Measurements from ENCODE around the gene SLC26A1. TPM values are rescaled to one million over a fixed set of nuclear protein-coding genes. Genes with fewer than 3 reads are reported as not detected.

Gene SLC26A1
- total RNA-seq, 2 donors from 2014 or later: 0.27 to 0.34 TPM

DNA sequence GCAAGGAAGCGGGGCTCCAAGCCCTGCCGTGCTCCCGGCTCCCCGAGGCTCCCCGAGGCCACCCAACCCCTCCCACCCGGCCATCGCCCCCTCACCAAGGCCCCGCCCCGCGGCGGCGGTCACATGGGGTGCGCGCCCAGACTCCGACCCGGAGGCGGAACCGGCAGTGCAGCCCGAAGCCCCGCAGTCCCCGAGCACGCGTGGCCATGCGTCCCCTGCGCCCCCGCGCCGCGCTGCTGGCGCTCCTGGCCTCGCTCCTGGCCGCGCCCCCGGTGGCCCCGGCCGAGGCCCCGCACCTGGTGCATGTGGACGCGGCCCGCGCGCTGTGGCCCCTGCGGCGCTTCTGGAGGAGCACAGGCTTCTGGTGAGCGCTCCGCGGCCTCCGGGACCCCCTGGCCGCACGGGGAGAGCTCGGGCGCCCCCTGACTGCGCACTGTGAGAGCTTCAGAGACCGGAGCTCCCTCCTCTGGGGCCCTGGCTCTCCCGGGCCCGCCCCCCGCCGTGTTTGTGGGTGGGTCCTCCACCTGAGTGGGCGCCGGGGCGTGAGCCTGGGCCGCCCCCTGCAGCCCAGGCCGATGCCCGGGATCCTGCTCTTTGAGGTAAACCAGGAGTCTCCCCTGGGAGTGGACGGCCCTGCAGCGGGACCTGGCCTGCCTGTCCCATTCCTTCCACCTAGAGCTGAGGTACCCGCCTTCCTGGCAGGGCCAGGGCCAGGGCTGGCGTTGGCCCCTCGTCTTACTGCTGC, 6.2 kb downstream of the SLC26A1 start, which contains the start of gene IDUA:
IDUA (plus strand) TSS at position 166 of the 745 bp plus-strand sequence; CDS start at position 207, 41 bp downstream.
- Histone ChIP-seq H3K4me3 (peak within 1 kb of the TSS; percentile 49 to 72), H3K27ac (peak within 1 kb of the TSS; percentile 57 to 65), H3K27me3 (replicated peaks; ENCODE audit: insufficient read depth) (no peaks in the 10 kb centered on the region), H3K4me1 (replicated peaks) (peaks cover 9% of the 10 kb centered on the region), H3K9me3 (no peaks in the 10 kb centered on the region), H3K36me3 (no peaks in the 10 kb centered on the region)
- intact Hi-C loops (cut with DNase I): no loop called here
- TF ChIP-seq, protein P1, sequence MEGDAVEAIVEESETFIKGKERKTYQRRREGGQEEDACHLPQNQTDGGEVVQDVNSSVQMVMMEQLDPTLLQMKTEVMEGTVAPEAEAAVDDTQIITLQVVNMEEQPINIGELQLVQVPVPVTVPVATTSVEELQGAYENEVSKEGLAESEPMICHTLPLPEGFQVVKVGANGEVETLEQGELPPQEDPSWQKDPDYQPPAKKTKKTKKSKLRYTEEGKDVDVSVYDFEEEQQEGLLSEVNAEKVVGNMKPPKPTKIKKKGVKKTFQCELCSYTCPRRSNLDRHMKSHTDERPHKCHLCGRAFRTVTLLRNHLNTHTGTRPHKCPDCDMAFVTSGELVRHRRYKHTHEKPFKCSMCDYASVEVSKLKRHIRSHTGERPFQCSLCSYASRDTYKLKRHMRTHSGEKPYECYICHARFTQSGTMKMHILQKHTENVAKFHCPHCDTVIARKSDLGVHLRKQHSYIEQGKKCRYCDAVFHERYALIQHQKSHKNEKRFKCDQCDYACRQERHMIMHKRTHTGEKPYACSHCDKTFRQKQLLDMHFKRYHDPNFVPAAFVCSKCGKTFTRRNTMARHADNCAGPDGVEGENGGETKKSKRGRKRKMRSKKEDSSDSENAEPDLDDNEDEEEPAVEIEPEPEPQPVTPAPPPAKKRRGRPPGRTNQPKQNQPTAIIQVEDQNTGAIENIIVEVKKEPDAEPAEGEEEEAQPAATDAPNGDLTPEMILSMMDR (IDR thresholded peaks at IDR 0.05): peak in 3 of 4 experiments; percentile 20 to 61 (median 38)
- TF ChIP-seq POLR2AphosphoS5 (IDR thresholded peaks at IDR 0.05): no peak
- TF ChIP-seq POLR2A (IDR thresholded peaks at IDR 0.05): peak; percentile 13
- DNase-seq (ENCODE audit: low spot score): peak; percentile 74
- WGBS: under 1% methylated on average over 57 of the region's 69 CpGs

DNA sequence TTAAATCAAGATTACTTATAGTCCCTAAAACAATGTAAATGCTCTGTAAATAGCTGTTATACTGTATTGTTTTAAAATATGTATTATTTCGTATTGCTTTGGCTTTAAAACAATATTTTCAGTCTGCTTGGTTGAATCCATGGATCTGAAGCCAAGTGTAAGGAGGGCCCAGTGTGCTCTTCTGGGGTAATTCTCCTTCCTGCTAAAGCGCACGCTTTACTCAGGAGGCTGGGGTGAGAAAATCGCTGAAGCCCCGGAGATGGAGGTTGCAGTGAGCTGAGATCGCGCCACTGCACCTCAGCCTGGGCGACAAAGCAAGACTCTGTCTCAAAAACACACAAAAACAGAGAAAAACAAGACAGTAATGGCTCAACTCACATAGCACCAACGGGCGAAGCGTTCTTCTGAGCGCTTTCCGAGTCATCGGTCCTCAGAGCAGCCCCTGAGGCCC, 6.8 kb downstream of the SLC26A1 start:
- TF ChIP-seq, protein P1 (IDR thresholded peaks at IDR 0.05): no peak
- TF ChIP-seq POLR2A (IDR thresholded peaks at IDR 0.05): no peak
- TF ChIP-seq POLR2AphosphoS5 (IDR thresholded peaks at IDR 0.05): no peak
- Histone ChIP-seq H3K4me1 (replicated peaks) (peaks cover 9% of the 10 kb centered on the region), H3K9me3 (no peaks in the 10 kb centered on the region), H3K36me3 (no peaks in the 10 kb centered on the region), H3K27ac (peak overlapping the region; percentile 57 to 65), H3K27me3 (replicated peaks; ENCODE audit: insufficient read depth) (no peaks in the 10 kb centered on the region), H3K4me3 (peak overlapping the region; percentile 49 to 72)
- no peak for DNase-seq (ENCODE audit: low spot score)
- 3% methylated on average over 14 of the region's 14 CpGs for WGBS
- intact Hi-C loops (cut with DNase I): no loop called here

DNA sequence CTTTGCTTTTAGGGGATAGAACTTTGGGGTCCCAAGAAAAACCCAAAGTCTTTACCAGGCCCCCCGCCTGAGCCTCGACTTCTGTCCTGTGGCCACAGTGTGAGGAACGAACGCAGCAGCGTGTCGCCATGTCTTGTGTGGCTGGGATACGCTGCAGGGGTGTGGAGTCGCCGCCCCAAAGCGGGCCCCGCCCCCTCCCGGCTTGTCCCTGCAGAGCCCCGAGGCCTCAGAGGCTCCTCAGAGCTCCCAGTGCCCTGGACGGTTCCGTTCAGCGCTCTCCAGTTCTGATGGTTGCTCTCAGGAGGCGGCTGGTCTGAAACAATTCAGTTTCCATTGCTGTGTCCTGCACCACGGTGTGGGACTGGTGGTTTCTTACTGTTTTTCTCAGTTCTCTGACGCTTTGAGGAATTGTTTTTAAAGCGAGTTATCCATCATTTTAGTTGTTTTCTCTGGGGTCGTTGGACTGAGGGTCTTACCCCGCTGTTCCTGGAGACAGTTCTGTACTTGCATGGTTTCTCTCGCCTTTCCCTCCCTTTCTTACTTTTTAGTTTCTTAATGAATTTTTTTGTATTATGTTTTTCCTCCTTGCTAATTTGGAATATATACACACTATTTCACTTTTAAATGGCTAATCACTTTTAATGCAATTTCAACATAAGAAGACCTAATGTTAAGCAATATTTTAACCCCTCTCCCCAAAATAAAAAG, 7.9 kb downstream of the SLC26A1 start:
- Histone ChIP-seq H3K27ac (peak overlapping the region in 1 of 2 donors; percentile 14), H3K9me3 (no peaks in the 10 kb centered on the region), H3K4me3 (peak overlapping the region in 1 of 2 donors; percentile 8), H3K36me3 (no peaks in the 10 kb centered on the region), H3K4me1 (replicated peaks) (peaks cover 9% of the 10 kb centered on the region), H3K27me3 (replicated peaks; ENCODE audit: insufficient read depth) (no peaks in the 10 kb centered on the region)
- intact Hi-C loops (cut with DNase I): no loop called here
- WGBS: 25% methylated on average over 23 of the region's 23 CpGs
- peak; percentile 41 for TF ChIP-seq POLR2A (IDR thresholded peaks at IDR 0.05)
- TF ChIP-seq POLR2AphosphoS5 (IDR thresholded peaks at IDR 0.05): peak; percentile 51
- TF ChIP-seq, protein P1 (IDR thresholded peaks at IDR 0.05): no peak
- peak; percentile 76 for DNase-seq (ENCODE audit: low spot score)

DNA sequence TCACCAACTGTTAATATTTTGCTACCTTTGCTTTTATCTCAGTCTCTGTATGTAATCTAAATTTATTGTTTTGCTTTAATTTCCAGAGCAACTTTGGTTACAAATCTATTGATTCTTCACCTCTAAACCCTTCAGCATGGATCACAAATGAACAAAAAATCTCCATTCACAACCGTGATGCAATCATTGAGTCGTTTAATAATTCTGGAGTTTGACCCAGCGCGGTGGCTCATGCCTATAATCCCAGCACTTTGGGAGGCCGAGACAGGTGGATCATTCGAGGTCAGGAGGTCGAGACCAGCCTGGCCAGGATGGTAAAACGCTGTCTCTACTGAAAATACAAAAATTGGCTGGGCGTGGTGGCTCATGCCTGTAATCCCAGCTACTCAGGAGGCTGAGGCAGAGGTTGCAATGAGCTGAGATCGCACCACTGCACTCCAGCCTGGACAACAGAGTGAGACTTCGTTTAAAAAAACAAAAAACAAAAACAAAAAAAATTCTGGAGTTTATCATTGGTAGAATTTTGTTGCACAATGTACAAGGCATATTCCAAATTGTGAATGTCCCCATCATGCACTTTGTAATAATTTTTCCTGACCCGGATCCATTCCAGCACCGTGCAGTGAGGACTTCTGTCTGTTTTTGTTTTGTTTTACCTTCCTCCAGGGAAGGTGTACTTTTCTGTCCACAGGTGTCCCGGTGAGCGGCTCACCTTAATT, 8.7 kb downstream of the SLC26A1 start:
- no peak for DNase-seq (ENCODE audit: low spot score)
- TF ChIP-seq, protein P1 (IDR thresholded peaks at IDR 0.05): no peak
- no peak for TF ChIP-seq POLR2AphosphoS5 (IDR thresholded peaks at IDR 0.05)
- TF ChIP-seq POLR2A (IDR thresholded peaks at IDR 0.05): no peak
- Histone ChIP-seq H3K9me3 (no peaks in the 10 kb centered on the region), H3K27ac (peak overlapping the region in 1 of 2 donors; percentile 14), H3K4me1 (replicated peaks) (peaks cover 9% of the 10 kb centered on the region), H3K4me3 (peak overlapping the region in 1 of 2 donors; percentile 8), H3K36me3 (no peaks in the 10 kb centered on the region), H3K27me3 (replicated peaks; ENCODE audit: insufficient read depth) (no peaks in the 10 kb centered on the region)
- 74% methylated on average over 15 of the region's 15 CpGs for WGBS
- intact Hi-C loops (cut with DNase I): no loop called here
